GM18861 (cell line): ENCODE measurements around the gene MYPN.
"Not testable (repeated sequence)": the region's sequence is repeated elsewhere in the genome, so short reads cannot be mapped to it uniquely, and the experiment has no call there.

Source experiments
- ATAC-seq: cut with Tn5 transposase; IDR thresholded peaks from one replicate; pipeline ENCODE4 v1.9.1; 2021; ENCODE audit not compliant: unreplicated experiment

Gene MYPN

GRCh38 chr10:68109331-68109730 is at the start of gene MYPN:
TSS of gene MYPN (plus strand) at chr10:68109488. CDS start at chr10:68121439, 11,951 bp downstream.
- no peak for ATAC-seq

GRCh38 chr10:68067029-68067428 is 42.3 kb upstream of the MYPN start:
- no peak for ATAC-seq

GRCh38 chr10:68067508-68067907 is 41.8 kb upstream of the MYPN start:
- no peak for ATAC-seq

GRCh38 chr10:68073631-68074030 is 35.7 kb upstream of the MYPN start:
- ATAC-seq = no peak

- no peak for ATAC-seq
Measured at GRCh38 chr10:68074031-68074774, 35.1 kb upstream of the MYPN start.

- peak; percentile 83 for ATAC-seq
Measured at GRCh38 chr10:68074775-68075549, 34.3 kb upstream of the MYPN start, which contains the start of gene HERC4. TSS of gene HERC4 (minus strand) at chr10:68075283. CDS start at chr10:68073108, 2,175 bp downstream.

- ATAC-seq = no peak
Measured at GRCh38 chr10:68075550-68076004, 33.7 kb upstream of the MYPN start.

GRCh38 chr10:68076081-68076480 is 33.2 kb upstream of the MYPN start:
- not testable (repeated sequence) for ATAC-seq

- no peak for ATAC-seq
Measured at GRCh38 chr10:68077026-68077425, 32.3 kb upstream of the MYPN start.

- no peak for ATAC-seq
Measured at GRCh38 chr10:68079434-68079833, 29.9 kb upstream of the MYPN start.

- ATAC-seq = no peak
Measured at GRCh38 chr10:68080853-68081431, 28.3 kb upstream of the MYPN start.

- ATAC-seq = no peak
Measured at GRCh38 chr10:68081916-68082315, 27.4 kb upstream of the MYPN start.

- ATAC-seq = no peak
Measured at GRCh38 chr10:68082872-68083271, 26.4 kb upstream of the MYPN start.

- no peak for ATAC-seq
Measured at GRCh38 chr10:68083953-68084352, 25.3 kb upstream of the MYPN start.

- ATAC-seq = no peak
Measured at GRCh38 chr10:68084469-68084868, 24.8 kb upstream of the MYPN start.

- no peak for ATAC-seq
Measured at GRCh38 chr10:68086011-68086410, 23.3 kb upstream of the MYPN start.

- ATAC-seq = no peak
Measured at GRCh38 chr10:68086910-68087684, 22.2 kb upstream of the MYPN start.

- no peak for ATAC-seq
Measured at GRCh38 chr10:68087685-68088401, 21.4 kb upstream of the MYPN start.

- peak; percentile 67 for ATAC-seq
Measured at GRCh38 chr10:68088740-68089139, 20.5 kb upstream of the MYPN start.

GRCh38 chr10:68090586-68090985 is 18.7 kb upstream of the MYPN start:
- ATAC-seq = no peak
